ENCODE results near the gene WDFY4.

- no peak for TF ChIP-seq CTCF (conservative IDR thresholded peaks at IDR 0.05)
- TF ChIP-seq EZH2 (IDR thresholded peaks at IDR 0.05; ENCODE audit: low read depth), result no peak
Measured at GRCh38 chr10:48681740-48682139, 2.9 kb upstream of the WDFY4 start.

Data from PC-9 (cell line).